CD4-positive, alpha-beta T cell treated with Interleukin-10 for 1 hour (primary cell): ENCODE results near the gene TLR3.
"Not testable (repeated sequence)": the region's sequence is repeated elsewhere in the genome, so short reads cannot be mapped to it uniquely, and the experiment has no call there.

Experiments
- DNase-seq: peaks from one replicate; pipeline ENCODE4 v3.0.0-alpha.2; 2020

TLR3 gene

DNA sequence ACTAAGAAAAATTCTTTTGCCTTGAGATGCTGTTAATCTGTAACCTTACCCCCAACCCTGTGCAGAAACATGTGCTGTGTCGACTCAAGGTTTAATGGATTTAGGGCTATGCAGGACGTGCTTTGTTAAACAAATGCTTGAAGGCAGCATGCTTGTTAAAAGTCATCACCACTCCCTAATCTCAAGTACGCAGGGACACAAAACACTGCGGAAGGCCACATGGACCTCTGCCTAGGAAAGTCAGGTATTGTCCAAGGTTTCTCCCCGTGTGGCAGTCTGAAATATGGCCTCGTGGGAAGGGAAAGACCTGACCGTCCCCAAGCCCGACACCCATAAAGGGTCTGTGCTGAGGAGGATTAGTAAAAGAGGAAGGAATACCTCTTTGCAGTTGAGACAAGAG lies 18.8 kb upstream of the TLR3 start:
- DNase-seq, result not testable (repeated sequence)

DNA sequence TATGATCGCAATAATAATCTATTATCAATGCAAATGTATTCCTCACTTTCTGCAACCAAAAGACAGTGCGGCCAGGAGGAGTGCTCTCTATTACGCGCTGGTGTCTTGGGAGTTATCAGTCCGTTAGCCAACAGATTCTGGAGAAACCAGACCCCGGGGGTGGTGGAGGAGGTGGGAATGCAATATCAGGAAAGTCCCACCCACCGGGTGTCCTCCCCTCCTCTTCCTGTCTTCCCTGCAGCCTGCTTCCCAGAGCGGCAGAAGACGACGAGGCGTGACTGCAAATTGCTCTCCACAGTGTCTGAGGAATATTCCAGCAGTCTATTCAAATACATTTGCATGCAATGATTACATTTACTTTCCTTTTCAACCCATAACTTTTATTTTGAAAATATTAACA lies 17.9 kb upstream of the TLR3 start:
- DNase-seq, result no peak

DNA sequence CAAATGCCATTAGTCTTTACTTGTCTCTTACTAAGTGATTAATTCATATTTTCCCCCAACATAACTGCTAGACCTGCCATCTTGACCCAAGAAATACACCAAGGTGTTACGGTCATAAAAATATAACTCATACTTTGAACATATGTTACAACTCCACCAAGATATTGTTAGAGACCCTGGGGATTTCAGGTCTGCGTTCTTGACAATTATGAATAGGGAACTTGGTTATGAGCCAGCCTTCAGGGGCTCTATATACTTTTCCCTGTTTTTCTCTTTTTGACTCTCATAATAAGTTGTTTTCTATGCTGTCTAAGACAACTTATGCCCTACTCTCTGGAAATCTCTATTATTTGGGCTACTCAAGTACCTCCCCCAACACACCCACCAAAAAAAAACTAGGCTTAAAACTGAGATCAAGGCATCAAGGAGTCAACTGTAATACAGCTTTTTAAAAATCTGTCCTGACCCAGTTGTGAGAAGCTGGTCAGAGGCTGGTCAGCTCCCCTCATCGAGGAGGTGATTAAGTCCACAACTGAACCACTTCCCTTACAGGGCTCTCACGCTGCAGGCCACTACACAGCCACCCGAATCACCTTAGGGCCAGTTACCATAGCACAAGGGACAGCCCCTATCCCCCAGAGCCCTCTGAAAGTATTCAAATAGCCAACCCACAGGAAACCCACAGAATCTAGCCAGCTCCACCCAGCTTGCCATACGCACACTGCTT lies 10.5 kb upstream of the TLR3 start:
- peak; percentile 17 for DNase-seq

DNA sequence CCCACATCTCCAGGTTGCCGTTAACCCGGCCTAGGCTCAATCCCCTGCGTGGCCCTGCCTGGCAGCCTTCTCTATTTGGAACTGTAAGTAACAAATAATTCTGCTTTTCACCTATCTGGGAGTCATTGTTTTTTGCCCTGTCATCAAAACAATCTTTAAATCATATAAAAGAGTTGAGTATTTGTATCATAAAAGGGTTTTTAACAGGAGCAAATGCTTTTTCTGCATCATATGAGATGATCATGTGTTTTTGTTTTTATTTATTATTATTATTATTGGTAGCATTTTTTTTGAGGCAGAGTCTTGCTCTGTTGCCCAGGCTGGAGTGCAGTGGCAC lies 10.0 kb upstream of the TLR3 start:
- DNase-seq, result no peak

DNA sequence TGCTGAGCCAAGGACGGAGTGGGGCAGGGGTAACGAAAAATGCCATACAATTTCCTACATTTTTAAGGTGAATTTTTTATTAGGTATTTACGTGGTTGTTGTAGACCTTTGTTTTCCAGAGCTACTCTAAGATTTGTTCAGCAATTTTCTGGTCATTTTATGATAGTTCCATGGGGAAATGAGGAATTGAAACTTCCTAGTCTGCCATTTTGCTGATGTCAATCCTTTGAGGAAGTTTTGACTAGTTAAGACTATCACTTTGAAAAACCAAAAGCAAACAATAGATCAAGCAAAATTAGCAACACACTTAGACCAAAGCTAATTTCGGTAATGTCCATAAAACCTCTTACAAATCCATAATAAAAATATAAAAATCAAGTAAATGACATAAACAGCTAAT lies 7.0 kb upstream of the TLR3 start:
- DNase-seq, result no peak

DNA sequence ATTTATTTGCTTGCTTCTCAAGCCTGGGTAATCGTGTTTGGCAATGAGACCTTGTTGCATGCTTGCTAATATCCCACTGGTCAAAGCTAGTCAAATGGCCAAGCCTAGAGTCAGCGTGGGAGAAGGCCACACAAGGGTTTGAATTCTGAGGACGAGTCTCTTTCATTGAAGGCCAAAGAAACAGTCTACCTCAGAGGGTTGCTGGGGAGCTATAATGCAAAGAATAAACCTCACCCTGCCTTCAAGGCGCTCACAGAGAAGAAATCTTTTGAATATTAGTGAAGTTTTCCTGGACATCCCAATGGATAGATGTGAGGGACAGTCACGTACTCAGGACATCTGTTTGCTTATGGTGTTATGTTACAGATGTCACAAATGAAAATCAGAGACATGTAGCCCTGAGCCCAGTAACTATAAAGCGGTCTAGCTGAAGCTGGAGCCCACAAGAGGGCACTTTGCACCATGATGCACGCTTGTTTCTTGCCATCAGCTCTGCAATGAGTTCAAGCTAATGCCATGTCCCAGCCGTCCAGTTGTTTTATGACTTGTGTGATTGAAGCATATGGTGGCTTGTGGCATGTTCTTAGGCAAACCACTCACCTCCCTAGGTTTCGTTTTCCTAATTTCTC lies 1.1 kb upstream of the TLR3 start:
- DNase-seq, result peak; percentile 54

DNA sequence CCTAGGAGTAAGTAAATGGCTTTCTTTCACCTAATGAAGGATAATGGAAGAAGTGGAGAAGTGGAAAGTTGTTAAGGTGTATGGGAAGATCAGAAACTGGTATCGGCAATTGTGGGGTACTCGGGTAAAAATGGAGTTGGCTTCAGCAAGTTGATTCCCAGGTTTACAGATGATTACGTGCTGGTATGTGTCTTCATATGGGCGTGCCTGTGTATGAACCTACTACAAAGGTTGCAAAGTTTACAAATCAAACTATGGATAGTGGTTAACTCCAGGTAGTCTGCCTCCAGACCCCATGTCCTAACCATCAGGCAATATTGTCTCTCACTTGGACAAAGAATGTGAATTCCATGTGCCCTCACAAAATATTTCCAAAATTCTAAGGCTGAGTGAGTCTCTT lies 773 bp downstream of the TLR3 start:
- no peak for DNase-seq

DNA sequence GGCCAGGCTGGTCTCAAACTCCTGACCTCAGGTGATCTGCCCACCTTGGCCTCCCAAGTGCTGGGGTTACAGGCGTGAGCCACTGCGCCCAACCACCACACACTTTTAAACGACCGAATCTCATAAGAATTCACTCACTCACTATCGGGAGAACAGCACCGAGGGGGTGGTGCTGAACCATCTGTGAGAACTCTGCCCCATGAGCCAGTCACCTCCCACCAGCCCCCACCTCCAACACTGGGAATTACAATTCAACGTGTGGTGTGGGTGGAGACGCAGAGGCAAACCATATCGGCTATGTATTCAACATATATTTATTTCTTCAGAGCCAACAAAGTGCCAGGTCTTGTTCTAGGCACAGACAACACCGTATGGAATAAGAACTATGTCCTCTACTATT lies 3.6 kb downstream of the TLR3 start:
- DNase-seq, result no peak

DNA sequence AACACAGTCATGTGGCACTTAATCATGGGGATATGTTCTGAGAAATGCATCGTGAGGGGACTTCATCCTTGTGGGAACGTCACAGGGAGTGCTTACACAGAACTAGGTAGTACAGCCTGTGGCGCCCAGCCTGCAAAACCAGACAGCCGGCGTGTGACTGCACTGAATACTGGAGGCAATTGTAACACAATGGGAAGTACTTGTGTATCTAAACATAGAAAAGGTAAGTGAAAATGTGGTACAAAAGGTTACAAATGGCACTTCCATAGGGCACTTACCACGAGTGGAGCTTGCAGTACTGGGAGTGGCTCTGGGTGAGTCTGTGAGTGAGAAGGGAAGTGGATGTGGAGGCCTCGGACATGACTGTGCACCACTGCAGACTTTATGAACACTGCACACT lies 5.2 kb downstream of the TLR3 start:
- no peak for DNase-seq

DNA sequence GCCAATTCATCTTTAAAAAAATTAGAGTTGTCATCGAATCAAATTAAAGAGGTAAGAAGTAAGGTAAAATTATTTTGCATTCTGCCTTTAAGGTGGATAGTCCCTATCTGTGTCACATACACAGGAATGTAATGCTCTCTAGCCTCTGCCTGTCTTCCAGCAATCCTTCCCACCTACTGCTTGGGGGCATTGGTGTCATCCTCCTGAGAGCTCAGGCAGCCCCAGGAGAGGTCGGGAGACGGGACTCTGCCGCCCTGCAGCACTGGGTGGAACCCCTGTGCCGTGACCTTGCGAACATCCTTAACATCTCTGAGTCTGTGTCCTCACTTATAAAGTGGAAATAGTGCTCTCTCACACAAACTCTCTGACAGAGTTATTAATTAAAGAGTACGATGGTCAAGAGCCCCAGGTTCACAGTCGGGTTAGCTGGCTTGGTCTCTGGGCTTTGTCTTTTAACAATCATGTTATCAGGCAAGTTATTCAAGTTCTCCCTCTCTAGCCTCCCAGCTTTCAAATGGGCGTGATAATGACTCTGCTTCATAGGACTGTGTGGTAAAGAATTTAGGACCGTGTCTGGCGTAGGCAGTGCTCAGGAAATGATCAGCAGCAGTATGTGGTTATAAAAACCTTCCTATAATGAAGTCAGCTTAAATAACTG lies 10.2 kb downstream of the TLR3 start:
- no peak for DNase-seq

DNA sequence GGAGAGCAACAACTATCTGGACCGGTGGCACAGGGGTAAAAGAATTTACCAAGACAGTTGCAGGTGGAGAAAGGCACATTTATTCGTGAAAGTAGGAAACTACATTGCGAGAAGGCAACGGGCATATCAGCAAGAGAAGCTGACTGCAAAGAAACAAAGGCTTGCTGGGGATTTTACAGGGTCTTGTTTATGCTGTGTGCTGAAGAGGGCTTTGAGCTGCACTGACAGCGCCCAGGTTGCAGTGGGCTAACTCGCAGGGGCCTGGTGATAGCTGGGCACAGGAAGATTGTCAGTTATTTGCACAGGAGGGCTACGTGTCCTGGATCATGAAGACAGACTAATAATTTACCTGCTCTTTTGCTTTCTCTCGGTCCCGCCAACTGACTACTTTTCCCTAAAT lies 10.7 kb downstream of the TLR3 start:
- no peak for DNase-seq

DNA sequence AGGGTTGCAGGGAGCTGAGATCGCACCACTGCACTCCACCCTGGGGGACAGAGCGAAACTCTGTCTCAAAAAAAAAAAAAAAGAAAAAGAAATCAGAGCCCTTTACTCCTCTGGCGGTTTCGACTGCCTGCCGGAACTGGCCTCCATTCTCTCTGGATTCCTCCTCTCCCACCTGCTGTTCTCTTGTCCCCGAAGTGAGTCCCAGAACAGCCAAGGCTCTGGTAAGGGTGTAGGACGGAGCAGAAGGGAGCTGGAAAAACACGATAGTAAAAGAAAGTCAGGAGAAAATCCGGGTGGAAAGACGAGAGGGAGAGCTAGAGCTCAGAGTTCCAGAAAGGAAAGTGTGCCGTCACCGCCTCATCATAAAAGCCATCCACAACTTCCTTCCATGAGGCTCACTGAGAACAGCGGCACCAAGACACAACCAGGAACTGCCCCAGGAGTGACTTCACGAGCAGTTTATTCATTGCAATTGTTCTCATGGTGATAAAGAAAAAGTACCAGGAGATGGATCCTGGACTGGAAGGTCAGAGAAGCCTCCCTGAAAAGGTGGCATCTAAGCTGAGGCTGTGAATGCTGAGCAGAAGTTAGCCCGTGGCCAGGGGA lies 12.3 kb downstream of the TLR3 start:
- DNase-seq, result no peak

DNA sequence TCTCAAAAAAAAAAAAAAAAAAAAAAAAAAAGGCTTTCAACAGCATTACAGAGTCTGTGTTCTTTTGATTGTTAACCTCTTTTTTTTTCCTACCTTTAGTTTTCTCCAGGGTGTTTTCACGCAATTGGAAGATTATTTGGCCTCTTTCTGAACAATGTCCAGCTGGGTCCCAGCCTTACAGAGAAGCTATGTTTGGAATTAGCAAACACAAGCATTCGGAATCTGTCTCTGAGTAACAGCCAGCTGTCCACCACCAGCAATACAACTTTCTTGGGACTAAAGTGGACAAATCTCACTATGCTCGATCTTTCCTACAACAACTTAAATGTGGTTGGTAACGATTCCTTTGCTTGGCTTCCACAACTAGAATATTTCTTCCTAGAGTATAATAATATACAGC lies 13.3 kb downstream of the TLR3 start:
- DNase-seq, result no peak

DNA sequence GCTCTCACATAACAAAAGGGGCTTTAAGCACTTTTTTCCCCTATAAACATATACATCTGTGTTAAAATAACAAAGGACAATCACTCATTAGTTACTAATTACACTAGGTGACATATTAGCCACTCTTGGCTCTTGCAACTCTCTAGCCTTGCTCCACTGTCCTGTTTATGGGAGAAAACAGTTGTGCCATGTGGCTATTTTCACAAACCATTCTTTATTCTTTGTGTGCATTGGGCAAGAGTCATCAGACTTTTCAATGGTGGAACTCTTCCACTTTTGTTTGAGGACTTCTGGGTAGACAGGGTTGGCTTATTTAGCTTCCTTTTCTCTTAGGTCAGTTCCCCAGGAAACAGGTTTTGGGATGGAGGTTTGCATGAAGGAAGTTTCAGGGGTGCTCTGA lies 19.6 kb downstream of the TLR3 start:
- no peak for DNase-seq

DNA sequence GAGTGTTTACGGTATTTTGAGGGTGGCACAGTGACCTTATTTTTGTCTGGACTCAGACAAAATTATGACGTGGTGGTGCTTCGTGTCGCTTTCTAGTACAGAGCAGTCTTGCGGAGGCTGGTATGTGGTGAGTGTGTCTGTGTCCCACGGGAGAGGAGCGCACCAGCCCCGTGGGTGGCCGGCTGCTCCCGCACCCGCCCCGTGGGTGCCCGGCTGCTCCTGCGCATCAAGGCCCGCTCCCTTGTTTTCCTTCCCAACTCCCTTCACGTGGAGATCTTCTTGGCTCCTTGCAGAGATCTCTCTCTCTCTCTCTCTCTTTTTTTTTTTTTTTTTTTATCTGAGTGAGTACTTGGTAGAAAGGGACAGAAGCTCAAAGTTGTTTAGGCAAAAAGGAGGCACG lies 23.3 kb downstream of the TLR3 start:
- DNase-seq, result no peak

DNA sequence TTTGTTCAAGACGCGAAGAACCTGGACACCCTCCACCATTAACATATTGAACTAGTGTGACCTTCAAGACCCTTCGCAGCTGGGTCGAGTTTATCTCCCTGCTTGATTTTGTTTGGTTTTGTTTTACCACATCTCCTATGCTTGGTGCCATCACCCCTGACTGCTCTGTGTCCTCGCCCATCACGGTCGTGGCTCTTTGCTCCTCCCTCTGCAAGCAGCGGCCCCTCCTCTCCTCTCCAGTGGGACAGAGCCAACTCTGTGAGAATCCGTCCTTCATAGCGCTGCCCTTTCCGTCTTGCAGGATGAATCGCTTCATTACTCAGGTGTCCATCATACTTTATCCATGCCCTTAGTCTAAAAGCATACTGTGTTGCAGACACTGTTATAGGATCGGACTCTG lies 26.4 kb downstream of the TLR3 start:
- DNase-seq, result no peak

DNA sequence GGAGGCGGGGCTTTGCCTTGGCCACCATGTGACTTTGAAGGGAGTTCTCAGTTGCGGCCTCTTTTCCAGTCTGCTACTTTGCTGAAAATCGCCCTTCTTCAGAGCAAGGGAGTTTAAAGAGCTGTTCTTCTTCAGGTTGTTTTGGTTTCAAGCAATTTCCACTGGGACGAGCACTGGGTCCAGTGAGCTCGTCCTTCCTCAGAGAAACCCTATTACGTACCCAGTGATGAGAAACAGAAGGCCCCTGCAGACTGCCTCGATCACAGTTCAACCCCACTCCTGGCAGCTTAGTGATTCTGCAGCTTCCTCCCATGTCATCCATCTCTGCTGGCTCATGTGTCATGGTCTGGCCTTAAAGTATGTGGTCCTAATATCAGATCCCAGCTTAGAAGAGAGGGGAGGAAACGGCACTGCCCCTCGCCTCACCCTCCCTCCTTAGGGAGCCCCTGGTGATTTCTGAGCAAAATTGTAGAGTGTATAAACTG lies 27.8 kb downstream of the TLR3 start:
- DNase-seq, result no peak

DNA sequence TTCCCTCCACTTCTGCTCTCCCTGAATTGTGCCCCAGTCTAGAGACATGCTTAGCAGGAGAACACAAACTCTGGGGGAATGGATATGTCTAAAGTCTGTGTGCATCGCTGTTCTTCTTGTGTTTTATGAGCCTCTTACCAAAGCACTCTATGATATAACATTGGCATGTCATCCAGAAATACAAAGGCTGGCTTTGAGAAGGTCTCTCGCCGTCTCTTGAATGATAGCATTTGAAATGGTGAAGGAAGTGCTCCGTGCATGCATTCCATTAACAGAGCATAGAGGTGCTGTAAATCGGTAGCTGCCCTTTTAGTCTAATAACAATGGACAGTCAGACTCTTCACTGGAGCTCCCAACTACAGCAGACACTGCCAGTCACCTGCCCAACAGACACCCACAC lies 28.4 kb downstream of the TLR3 start:
- no peak for DNase-seq

DNA sequence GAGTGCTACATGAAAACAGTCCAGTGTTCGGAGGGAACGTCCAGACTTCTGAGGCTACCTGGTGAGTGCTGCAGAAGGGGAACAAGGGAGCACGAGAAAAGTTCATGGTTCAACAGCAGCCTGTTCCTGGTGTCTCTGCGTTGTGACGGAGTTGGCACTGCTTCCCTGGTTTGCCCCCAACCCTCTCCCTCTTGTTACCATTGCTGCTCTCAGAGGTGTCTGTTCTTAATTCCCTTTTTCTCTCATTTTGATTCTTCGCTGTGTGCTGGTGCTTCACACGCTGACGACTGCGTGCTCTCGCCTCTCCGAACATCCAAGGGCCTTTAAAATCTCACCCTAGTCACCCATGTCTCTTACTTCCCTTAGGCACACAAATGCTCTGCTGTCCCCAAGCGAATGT lies 34.0 kb downstream of the TLR3 start:
- no peak for DNase-seq

DNA sequence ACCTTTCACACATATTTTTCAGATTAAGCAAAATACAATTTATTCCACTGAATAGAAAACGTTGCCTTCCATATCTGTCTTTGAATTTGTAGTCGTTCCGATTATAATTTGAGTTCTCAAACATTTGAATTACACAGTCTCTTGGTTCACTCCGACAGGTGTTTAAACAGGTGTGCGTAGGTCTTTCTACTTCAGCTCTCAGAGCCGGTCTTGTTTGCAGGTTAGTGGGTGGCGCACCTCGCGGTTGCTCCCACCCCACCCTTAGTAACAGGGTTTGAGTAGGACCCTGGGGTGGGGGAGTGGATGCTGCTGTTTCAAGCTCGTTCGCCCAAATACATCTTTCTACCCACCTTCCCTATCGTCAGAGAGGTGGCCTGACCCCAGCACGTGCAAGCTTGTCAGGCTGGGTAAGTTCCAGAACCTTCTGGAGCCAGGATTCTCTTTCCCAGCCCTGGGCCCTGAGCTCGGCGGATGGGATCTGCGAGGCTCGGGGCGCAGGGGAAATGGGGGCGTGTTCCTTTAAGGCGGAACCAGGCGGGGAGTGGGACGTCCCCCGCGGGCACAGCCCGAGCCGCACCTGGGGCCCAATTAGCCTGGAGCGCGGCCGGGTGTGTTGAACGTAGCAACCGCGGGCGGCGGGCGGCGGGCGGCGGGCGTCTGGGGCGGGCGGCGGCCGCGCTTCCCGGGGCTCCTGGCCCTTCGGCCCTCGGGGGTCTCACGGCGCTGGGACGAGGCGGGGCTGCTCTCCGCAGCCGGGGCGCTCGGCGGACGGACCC lies 35.3 kb downstream of the TLR3 start, which contains the start of gene FAM149A:
FAM149A (plus strand) TSS at position 591 of the 776 bp plus-strand sequence.
- DNase-seq, result peak; percentile 33

DNA sequence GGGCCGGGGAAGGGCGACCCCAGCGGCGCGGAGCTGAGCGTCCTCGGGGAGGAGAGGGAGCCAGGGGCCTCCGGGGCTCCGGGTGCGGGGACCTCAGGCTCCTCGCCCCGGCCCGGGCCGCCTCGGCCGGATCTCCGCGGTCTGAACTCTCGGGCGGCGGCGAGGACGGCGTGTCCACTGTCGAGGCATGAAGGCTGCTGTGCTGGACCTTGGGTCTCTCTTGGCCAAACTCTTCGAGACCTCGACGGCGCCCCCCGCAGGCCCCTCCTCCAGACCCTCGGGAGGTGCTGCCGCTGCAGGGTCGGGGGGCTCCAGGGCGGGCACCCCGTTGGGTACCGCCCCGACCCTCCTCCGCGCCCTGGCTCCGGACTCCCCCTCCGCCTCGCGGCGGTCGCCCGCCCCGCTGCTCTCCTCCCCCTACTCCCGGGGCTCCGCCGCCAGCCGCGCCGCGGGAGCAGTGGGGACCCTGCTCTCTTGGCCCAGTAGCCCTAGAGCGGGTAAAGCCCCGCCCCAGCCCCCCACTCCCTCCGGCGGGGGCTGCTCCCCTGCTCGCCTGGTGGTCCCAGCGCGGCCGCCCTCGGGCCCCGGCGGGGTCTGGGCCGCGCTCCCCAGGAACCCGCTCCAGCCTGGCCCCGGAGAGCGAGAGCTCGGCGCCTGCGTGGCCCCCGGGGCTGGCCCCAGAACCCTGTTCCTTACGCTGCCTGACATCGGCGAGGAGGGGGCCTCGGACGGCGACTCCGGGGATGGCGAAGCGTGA lies 36.1 kb downstream of the TLR3 start:
- DNase-seq, result no peak

DNA sequence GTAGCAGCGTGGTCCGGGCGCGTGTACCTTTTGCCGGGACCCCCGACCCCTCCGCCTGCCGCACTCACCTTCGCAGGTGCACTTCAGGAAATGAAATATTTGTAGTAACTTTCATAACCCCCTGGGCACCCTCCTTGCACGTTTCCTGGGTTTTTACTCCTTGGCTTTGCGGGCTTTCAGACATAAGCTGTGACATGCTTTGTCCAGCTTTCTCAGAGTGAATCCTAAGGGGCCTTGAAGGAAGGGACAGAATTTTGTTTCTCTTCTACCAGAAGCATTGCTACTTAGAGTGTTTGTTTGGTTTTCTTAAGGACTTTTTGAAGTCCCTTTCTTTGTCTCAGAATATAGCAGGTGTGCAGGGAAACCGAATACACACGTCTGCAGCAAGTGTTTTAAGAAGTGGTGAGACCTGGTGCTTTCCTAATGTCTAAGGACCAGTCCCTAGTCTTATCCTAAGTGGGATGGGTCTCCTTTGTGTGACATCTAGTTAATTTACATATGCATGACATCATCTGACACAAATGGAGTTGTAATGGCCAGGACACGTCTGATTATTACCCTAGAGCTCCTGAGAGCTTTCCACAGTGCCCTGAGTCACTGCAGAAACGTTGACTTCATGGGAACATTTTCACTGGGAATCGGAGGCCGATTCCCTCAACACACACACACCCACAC lies 36.8 kb downstream of the TLR3 start:
- DNase-seq, result no peak
